Measurements from ENCODE around the gene CPED1.

DNA sequence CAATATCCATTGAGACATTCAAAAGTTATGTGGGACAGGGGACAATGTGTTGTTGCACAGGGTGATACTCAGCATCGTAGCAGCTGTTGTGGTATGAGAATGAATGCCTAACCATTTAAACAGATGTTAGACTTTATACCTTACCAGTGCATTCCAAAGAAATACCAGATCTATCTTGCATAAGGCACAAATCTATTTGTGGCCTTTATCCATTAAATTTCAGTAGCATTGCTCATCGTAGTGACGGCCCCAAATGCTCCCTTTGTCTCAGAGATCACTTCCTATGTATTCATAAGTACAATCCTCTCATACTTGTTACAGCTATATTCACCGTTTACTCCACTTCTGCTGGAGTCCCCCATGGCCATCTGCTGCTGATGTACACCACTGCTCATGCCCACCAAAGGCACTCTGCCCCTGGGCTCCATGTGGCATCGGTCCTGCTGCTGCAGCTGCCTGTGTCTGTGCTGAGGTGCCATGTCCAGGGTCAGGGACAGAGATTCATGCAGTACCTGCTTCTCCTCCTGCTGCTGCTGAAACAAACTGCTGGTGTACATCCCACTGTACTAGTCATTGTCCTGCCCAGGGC lies 96.3 kb downstream of the CPED1 start:
- TF ChIP-seq, protein P1, sequence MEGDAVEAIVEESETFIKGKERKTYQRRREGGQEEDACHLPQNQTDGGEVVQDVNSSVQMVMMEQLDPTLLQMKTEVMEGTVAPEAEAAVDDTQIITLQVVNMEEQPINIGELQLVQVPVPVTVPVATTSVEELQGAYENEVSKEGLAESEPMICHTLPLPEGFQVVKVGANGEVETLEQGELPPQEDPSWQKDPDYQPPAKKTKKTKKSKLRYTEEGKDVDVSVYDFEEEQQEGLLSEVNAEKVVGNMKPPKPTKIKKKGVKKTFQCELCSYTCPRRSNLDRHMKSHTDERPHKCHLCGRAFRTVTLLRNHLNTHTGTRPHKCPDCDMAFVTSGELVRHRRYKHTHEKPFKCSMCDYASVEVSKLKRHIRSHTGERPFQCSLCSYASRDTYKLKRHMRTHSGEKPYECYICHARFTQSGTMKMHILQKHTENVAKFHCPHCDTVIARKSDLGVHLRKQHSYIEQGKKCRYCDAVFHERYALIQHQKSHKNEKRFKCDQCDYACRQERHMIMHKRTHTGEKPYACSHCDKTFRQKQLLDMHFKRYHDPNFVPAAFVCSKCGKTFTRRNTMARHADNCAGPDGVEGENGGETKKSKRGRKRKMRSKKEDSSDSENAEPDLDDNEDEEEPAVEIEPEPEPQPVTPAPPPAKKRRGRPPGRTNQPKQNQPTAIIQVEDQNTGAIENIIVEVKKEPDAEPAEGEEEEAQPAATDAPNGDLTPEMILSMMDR (IDR thresholded peaks at IDR 0.05; ENCODE audit: poor library complexity, severe bottlenecking) = no peak
- no peak for TF ChIP-seq EZH2 (IDR thresholded peaks at IDR 0.05; ENCODE audit: borderline replicate concordance, insufficient read depth, low read length, poor library complexity, severe bottlenecking)
- no peak for TF ChIP-seq TAF1 (IDR thresholded peaks at IDR 0.05; ENCODE audit: low read depth)
- no peak for TF ChIP-seq POLR2AphosphoS5 (IDR thresholded peaks at IDR 0.05)
- no peak for TF ChIP-seq EP300 (conservative IDR thresholded peaks at IDR 0.05; ENCODE audit: poor library complexity, severe bottlenecking)
